SK-N-MC (cell line): ENCODE results near the gene AAK1.

ENCODE experiments used
- EZH2 ChIP-seq: fragments of 200-600 bp; sonication (generic); IDR thresholded peaks from one replicate; pipeline ENCODE4 v1.6.1; 2017; ENCODE audit warnings: antibody characterized with exemption
- FOXP2 ChIP-seq: optimal IDR thresholded peaks from 2 replicates; pipeline ENCODE3; 2011; ENCODE audit warnings: mild to moderate bottlenecking, moderate library complexity; ENCODE audit not compliant: insufficient read depth; ENCODE audit errors: extremely low read length, control extremely low read depth
- POLR2AphosphoS5 ChIP-seq: IDR thresholded peaks from 2 replicates; pipeline ENCODE4 v1.6.1; 2012; ENCODE audit warnings: mild to moderate bottlenecking, low read depth, low read length, borderline replicate concordance

DNA sequence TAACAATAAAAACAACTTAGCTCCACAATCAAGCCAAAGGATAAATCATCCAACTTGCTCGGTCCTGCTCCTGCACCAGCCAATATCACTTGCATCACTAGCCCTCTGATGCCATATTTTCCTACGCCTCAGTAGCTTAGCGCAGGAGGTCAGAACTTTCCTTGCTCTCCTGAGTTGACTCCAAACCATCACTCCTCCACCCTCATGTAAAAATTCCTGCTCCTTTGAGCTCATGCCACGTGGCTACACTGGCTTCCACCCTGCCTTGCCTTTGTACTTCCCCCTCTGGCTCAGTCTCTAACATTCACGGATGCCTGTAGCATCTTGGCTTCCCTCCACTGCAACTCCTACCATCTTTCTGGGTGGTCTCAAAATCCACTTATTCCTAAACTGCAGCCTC lies 25.2 kb downstream of the AAK1 start:
- TF ChIP-seq EZH2 (no peak), POLR2AphosphoS5 (no peak), FOXP2 (no peak)
